HG03025 (cell line): ENCODE results near the gene DLG1.
A peak's percentile ranks its signal among the peaks of the same experiment; 100 is the strongest.

ENCODE experiments used
- ATAC-seq: cut with Tn5 transposase; IDR thresholded peaks from one replicate; pipeline ENCODE4 v1.9.1; 2021; ENCODE audit warnings: mild to moderate bottlenecking, moderate library complexity; ENCODE audit not compliant: unreplicated experiment, low FRiP score

DLG1 gene

DNA sequence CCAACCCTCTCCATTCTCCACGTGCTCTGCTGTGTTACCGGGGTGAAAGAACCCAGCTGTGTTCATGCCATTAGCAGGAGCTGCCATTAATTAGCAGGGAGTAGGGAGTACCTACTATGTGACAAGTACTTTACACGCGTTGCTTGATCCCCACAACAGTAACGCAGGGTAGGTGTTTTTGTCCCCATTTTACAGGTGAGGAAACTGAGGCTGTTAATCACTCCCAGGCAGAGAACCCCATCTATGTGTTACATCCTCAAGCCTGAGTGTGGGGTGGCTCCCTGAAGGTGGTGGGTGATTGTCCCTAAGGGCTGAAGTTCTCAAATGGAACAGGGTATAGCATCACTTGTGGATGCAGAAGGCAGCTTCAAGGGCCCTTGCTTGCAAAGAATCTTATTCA, 291.6 kb downstream of the DLG1 start:
- ATAC-seq = no peak

DNA sequence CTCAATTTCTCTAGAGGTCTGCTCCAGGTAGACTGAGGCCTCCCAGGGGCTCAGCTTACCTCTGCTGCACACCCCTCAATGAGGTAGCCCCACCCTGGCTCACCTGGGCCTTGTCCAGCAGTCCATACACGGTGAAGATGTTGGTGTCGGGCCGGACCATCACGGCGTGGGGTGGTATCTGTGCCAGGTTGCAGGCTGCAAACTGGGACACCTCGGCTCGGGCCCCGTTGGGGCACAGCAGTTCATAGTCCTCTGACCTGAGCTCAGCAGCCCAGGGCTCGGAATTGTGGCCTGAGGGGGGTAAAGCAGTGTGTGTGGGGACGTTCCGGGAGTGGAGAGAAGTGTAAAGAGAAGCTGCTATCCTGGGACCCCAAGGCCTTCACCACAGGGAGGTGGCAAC, 292.0 kb downstream of the DLG1 start:
- ATAC-seq = no peak

DNA sequence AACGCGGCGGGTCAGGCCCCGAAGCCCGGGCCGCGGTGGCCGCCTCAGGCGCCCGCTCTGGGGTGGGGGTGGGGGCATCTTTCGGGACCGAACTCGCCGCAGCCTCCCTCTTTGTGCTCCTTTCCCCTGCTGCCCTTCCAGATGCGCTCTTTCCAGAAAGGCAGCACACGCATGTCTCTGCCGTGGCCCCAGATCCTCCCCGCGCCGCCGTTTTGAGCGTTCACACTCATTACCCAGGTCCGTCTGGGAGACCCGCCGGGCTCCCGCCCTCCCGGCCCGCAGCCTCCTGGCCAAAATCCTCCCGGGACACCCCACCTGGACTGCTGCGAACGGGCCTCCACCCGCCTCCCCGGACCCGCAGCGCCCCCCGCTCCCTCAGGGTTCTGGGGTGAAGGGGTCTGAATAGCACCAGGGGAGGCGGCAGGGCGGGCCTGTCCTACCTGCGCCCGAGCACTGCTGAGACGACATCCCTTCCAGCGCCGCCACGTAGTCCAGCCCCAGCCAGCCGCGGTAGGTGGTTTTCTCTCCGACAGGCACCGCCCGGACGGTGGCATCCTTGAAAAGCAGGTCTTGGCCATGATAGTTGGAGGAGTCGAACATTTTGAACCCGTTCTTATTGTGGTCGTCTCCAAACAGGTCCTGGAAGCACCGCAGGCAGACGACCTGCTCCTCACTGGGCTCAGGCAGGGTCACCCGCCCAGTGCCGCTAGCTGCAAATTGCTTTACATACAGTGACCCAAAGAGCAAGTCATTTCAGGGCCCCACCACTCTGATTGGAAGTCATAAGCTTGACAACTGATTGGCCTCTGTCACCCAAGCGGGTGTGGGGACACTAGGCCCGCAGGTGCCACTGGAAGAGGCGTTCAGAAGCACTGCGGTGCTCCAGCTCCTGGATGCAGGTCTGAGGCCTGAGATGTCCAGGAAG, 294.7 kb downstream of the DLG1 start:
- peak; percentile 21 for ATAC-seq

DNA sequence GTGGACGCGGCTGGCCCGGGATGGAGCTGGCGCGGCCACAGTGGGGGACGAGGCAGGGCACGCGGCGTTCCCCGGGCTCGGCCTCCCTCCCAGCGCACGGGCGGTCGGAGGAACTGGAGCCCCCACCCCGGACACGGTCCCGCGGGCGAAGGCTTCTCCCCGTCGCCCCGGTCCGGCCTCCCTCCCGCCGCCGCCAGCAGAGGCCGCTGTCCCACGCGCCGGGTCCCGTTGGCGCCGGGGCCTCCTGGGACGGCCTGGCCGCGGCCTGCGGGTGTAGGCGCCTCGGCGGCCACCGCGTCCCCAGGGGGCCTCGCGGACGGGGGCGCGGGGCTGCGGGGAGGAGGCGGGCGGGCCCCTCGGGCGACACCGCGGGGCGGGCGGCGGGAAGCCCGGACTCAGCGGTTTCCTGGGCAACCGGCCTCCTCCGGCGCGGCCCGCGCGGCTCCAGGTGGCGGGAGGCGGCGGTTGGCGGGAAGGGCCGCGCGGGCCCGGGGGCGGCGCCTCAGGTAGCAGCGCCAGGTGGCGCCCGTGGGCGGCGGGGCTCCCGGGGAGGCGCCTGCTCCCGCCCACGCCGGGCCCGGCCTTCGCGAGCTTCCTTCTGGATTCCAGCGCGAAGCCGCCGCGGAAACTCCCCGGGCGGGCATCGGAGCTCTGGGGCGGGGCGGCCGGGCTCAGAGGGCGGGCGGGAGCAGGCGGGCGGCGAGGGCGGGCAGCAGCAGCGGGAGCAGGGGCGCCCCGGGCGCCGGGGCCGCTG, 295.5 kb downstream of the DLG1 start:
- peak; percentile 65 for ATAC-seq

DNA sequence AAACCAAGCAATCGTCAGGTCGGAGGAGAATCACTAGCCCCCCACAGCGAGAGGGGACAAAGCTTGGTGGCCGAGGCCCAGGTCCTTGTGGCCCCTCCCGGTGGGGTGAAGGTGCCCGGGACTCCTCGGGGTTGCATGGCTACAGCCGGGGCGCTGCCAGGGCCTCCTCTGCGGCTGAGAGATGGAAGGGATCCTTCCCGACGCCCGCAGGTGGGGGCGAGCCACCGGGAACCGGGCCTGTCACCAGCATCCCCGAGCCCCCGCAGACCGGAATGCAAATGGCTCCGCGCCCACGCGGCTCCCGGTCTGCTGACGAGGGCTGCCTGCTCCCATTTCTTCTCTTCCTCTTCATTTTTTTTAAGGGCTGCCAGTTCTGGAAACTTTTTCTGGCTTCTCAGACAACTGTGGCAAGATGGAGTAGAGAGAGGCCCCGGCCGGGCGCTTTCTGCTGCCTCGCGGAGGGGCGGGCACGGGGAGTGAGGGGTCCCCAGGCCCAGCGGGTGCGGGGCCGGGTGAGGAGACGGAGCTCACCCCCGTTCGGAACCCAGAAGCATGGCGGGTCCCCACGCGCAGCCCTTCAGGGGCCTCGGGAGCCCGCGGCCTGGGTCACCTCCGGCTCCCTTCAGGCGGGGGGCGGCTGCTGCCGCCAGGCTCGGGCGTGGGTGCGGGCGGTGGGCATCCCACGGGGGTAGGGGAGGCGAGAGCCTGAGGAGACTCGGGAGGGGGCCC, 296.3 kb downstream of the DLG1 start:
- ATAC-seq = no peak

DNA sequence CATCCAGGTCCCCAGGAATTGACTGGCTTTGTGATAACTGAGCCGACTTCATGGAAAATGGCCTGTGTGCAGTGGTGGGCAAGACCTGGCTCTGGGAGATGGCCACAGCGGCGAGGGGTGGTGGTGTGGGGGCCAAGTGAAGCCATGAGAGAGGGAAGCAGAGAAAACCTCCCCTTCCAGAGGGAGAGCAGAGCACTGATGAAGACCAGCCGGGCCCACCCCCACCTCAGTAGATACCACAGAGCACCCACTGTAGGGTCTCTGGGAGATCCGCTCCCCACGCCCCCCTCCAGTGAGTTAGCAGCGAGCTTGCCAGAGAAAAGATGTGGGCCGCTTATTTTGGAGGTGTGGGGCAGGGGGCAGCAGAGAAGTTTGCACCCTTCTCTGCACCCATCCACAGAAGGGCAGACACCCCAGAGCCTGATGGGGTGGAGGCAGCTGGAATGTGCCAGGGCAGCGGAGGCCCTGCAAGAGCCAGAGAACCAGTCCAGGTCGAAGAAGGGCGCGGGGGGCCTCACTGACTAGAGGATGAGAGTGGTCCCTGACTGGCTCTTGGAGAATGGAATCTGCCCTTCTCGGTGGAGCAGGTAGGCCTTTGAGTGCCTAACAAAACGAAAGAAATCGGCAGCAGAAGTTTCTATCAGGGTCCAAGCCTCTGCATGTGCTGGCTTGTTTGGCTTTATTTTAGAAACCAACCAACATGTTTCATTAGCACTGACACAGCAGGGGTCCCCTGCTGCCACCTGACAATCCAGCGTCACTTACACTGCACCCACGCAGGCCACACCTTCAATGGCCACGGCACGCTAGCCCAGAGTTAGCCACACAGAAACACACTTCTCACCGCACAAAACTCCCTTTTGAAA, 297.1 kb downstream of the DLG1 start:
- ATAC-seq = no peak

DNA sequence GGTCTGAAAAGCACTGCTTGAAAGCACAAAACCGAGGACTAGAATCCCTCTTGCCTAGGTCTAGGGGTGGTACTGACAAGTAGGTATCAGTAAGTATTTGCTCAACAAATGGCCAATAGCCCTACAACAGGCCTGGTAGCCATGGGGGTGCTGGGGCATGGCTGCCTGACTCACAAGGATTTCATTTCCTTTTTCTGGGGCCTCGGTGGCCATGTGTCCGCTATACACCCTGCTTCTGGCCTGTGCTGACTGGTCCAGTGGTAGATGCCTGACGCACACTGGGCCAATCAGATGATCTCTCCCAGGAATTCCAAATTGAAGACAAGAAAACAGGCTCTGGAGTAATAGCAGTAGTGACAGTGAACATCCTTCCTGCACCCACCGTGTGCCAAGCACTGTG, 298.2 kb downstream of the DLG1 start:
- no peak for ATAC-seq

DNA sequence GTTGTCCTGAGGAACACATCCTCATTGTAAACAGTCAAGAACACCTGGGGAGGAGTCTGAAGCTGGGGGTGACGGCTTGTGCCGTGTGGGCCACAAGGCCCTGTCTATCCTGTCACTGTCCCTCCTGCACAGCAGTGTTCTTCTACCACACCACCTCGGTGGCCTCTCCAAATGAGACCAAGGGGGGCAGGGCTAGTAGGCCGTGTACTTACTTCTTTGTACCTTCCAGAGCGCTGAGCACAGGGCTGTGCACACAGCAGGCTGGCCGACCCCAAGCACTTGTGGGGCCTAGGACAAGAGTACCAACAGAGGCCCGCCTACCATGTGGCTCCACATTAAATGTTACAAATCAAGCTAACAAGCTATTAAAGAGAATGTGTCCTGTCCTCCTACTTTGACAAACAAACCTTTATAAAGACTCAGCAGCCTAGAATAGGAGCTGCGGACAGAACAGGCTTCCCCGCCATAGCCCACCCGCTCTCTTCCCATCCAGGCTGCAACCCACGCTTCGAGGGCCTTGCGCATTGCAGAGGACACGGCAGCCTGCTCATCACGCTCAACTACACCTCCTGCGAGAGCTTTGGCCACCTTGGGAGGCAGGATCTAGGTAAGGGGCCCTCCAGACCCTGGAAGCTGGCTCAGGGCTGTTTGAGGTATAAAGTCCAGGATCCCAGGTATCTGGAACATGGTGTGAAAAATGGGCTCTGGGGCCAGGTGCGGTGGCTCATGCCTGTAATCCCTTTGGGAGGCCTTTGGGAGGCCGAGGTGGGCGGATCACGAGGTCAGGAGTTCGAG, 299.2 kb downstream of the DLG1 start:
- no peak for ATAC-seq

DNA sequence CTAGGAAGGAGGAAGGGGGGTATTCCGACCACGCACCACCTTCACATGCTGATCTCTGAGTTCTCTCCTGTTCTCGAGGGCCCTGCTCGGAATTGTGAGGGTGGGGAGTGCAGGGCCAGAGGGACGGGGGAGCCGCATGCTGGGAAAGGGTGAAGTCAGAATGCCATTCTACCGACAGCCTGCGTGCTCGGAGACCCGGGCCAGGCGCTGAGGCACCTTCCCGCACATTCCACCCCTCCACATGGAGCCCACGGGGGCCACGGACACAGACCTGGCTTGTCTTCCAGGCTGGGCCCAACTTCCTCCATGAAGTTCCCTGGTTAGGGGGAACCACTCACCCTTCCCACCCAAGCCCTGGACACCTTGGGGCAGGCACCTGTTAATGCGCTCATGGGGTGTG, 301.1 kb downstream of the DLG1 start:
- ATAC-seq = no peak

DNA sequence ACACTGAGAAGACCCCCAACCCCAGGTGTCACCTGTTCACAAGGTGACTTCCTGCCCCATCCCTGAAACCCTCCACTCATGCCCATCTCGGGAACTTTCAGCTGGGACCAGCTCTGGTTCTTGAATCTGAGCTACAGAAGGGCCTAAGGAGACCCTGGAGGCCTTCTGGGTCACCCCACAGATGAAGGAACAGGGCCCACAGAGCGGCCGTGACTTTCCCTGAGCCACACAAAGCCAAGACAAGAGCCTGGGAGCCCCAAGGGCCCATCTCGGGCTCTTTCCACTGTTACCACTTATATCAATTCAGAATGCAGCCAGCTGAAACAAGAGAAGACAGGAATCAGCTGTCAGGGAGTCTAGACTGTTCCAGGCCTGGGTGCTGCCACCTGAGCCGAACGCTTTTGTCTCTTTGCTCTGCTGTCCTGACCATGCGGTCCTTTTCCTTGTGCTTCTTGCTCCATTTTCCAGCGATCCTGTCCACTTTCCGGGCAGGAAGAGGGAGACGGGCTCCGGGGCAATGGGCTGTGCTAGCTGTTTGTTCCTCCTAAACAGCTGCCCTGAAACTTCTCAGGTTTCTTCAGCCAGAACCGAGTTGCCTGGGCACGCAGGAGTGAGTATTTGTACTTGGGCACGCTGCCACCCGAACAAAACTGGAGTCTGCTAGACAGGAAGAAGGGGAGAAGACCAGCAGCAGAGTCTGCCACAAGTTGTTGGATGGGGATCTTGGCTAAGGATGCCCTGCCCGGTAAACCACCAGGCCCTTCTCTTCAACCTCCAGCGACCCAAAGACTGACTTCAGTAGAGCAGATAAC, 301.8 kb downstream of the DLG1 start:
- no peak for ATAC-seq

DNA sequence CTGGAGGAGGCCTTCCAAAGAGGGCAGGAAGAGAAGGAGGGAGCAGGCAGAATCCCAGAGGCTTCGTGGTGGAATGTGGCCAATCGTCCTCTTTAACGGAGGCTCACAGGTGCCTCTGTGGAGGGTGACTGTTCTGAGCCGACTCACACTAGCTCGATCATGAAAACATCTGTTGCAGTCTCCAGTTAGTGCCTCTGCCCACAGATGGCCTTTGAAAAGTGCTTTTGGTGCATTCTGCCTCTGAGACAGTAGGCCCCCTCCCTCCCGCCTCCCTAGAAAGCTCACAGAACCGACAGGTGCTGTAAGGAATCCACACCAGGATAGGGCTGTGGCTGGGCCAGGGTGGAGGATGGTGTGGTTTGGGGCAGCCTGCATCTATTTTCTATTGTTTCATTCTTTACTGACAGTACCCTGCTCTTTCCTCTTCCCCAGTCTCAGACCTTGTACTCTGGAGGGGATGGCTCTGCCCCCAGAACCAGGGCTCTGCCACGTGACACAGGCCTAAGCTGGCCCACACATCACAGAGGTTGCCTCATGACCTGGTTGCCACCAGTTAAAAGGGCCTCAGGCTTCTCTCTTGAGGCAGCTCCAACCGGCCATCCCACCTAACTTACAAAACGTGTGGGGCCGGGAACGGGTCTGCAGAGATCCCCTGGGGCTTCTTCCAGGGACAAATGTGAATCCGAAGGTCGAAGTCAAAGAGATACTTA, 302.6 kb downstream of the DLG1 start:
- no peak for ATAC-seq

DNA sequence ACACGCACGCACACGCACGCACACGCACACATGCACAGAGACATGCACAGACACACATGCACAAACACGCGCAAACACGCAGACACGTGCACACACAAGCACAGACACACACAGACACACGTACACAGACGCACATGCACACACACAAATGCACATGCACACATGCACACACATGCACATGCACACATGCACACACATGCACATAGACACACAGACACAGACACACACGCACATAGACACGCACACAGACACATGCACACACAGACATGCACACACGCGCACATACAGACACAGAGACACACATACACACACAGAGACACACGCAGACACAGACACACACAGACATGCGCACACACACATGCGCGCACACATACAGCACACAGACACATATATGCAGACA, 303.4 kb downstream of the DLG1 start:
- ATAC-seq = no peak

DNA sequence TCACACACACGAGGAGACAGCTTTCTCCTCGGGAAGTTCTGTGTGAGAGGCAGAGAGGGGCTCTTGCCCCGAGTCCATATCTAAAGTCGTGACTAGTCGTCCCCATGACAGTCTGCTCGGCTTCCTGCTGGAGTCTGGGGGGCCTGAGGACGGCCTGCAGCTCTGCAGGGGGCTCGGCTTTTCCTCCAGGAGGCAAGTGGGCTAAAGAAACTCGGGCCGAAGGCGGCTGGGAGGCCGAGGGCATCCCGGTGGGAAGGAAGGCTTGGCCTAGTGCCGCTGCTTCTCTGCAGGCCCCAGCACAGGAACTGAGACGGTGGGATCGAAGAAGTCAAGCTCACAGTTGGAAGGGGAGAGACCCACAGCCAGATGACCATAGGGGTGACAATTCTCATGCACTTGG, 304.4 kb downstream of the DLG1 start:
- ATAC-seq = no peak
